HCEC 1CT (cell line): Measurements from ENCODE around the gene ABI1.

ENCODE experiments used
- DNase-seq: peaks from one replicate; pipeline ENCODE4 v3.0.0-alpha.2; 2017

The ABI1 gene

GRCh38 chr10:26706936-26707335 lies 153.8 kb downstream of the ABI1 start:
- no peak for DNase-seq

DNA sequence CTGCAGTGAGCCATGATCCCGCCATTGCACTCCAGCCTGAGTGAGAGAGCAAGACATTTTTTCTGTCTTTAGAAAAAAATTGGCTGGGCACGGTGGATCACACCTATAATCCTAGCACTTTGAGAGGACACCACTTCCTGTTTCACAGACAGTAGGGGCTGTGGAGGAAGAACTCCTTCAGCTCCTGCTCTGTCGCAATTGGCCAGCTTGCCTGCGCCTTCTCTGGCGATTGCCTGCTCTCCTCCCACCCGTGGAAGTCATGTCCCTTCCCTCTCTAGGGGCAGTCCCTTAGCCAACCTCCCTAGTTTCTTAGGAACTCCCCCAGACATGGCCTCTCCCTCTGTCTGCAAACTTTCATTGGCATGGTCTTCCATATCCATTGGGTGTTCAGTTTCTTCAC lies 154.6 kb downstream of the ABI1 start:
- DNase-seq: no peak

DNA sequence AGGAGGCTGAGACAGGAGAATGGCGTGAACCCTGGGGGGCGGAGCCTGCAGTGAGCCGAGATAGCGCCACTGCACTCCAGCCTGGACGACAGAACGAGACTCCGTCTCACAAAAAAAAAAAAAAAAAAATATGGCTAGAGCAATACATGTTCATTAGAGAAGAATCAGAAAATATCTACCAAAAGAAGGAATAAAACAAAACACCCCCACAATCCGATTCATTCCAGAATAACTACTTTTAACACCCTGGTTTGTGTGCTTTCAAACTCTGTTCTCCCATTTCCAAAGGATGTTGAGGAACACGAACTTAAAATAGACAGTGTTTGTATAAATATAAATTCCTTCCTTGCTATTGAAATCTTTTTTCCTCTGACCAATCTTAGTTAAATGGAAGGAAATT lies 156.8 kb downstream of the ABI1 start:
- DNase-seq: no peak

DNA sequence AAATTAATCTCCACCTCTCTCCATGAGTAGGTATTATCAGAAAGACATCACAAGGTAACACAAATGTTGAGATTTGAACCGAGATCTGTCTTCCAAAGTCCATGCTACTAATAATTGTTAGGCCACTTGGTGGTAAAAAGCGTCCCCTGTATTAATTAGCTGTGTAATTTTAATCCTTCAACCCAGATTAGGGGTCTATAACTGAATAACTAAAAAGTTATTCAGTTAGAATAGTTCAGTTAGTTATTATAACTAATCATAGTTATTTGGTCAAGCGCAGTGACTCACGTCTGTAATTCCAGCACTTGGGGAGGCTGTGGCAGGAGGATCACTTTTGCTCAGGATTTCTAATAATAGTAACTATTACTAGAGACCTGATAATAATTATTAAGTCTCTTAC lies 157.7 kb downstream of the ABI1 start:
- DNase-seq: no peak

GRCh38 chr10:26700884-26701630 lies 159.7 kb downstream of the ABI1 start:
- no peak for DNase-seq

- no peak for DNase-seq
Measured at GRCh38 chr10:26699631-26700030, 161.1 kb downstream of the ABI1 start.

DNA sequence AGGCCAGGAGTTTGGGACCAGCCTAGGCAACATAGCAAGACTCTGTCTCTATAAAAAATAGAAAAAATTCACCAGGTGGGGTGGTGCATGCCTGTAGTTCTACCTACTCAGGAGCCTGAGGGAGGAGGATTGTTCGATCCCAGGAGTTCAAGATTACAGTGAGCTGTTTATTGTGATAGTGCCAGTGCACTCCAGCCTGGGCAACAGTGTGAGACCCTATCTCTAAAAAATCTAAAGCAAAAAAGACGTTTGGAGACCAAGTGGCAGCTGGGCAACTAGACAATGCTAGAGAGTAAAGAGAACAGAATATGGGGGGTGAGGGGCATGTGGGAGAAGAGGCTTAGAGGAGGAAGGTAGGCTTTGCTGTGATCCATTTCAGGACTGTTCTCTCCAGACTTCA lies 161.8 kb downstream of the ABI1 start:
- no peak for DNase-seq

GRCh38 chr10:26697922-26698608 lies 162.7 kb downstream of the ABI1 start:
- DNase-seq: no peak

DNA sequence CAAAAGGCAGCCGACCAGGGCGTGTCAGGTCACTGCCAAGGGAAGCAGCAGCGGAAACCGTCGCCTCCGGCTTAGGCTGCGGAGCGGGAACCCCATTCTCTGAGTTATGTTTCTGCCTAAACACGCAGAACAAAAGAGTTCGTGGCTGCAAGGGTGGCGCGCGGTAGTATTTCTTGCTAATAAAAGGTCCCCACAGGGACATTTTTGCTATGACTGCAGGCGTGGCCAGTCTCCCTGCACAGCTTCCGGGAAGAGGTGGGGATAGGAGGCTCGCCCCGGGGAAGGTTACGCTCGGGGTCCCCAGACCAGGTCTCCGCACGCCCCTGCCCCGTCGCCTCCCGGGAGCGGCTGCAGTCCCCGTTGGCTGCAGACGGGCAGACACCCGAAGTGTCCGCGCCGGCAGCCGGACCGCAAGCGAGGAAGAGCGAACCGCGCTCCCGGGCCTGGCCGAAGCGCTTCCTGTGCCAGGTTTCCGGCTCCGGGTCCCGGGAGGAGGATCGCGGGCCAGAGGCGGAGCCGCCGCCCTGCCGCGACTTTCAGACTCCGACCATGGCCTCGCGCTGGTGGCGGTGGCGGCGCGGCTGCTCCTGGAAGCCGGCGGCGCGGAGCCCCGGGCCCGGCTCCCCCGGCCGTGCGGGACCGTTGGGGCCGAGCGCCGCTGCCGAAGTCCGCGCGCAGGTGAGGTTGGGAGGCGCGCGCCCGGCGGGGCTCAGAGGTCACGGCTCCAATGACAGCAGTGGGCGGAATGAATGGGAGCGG lies 163.4 kb downstream of the ABI1 start, which contains the start of gene PDSS1:
TSS of gene PDSS1 (plus strand) at position 539 of the 759 bp plus-strand sequence. CDS start at position 550, 11 bp downstream.
- peak; percentile 66 for DNase-seq

GRCh38 chr10:26696786-26697162 lies 164.0 kb downstream of the ABI1 start:
- peak; percentile 58 for DNase-seq
